Activated CD8-positive, alpha-beta T cell treated with anti-CD3 and anti-CD28 coated beads, Interleukin-2, amount 10 ng/mL, durations not matched to agents 7 days and 5 days (primary cell): ENCODE results near the gene CCDC57. TPM values are rescaled to one million over a fixed set of nuclear protein-coding genes. Genes with fewer than 3 reads are reported as not detected.
"Not testable (repeated sequence)": the region's sequence is repeated elsewhere in the genome, so short reads cannot be mapped to it uniquely, and the experiment has no call there.

Source experiments
- ATAC-seq: fragments of 150-1000 bp; cut with Tn5 transposase; one replicate; pipeline ENCODE4 v1.10.0; 2021; ENCODE audit warnings: moderate library complexity
- CTCF ChIA-PET: fragments of 350-600 bp; sonication (Branson Sonifier 250); formaldehyde crosslinking; loops from one replicate; lab custom pipeline; 2021; ENCODE audit warnings: antibody characterized with exemption; lab: Charles Lee
- POLR2A ChIA-PET: fragments of 350-600 bp; sonication (Branson Sonifier 250); formaldehyde crosslinking; loops from one replicate; lab custom pipeline; 2021; ENCODE audit warnings: antibody characterized with exemption; lab: Charles Lee
- DNase-seq: peaks from one replicate; pipeline ENCODE4 v3.0.0-alpha.2; 2020
- H3K27ac Mint-ChIP-seq: one replicate; pipeline ENCODE4 v1.8.0; 2021; ENCODE audit warnings: mild to moderate bottlenecking, mixed read lengths
- H3K27me3 Mint-ChIP-seq: one replicate; pipeline ENCODE4 v1.8.0; 2021; ENCODE audit warnings: low read depth, mixed read lengths
- H3K36me3 Mint-ChIP-seq: one replicate; pipeline ENCODE4 v1.8.0; 2021; ENCODE audit warnings: low read depth, mixed read lengths
- H3K4me1 Mint-ChIP-seq: one replicate; pipeline ENCODE4 v1.8.0; 2021; ENCODE audit warnings: low read depth, mixed read lengths
- H3K4me3 Mint-ChIP-seq: one replicate; pipeline ENCODE4 v1.8.0; 2021; ENCODE audit warnings: mild to moderate bottlenecking, mixed read lengths
- H3K9me3 Mint-ChIP-seq: one replicate; pipeline ENCODE4 v1.8.0; 2022; ENCODE audit warnings: mixed read lengths; ENCODE audit not compliant: insufficient read depth
- total RNA-seq, 2 experiments: library from RNA; stranded (reverse); gene quantifications; one replicate each; pipeline ENCODE4 v1.2.3, GENCODE V29; 2021

Gene CCDC57
- total RNA-seq, 2 experiments from 2014 or later = 78.3 to 84.7 TPM

- POLR2A ChIA-PET = no interaction called here
- peaks cover 37% of the 10 kb centered on the region for H3K4me1 Mint-ChIP-seq
Measured at GRCh38 chr17:82217530-82218204, 5.0 kb upstream of the CCDC57 start.

DNA sequence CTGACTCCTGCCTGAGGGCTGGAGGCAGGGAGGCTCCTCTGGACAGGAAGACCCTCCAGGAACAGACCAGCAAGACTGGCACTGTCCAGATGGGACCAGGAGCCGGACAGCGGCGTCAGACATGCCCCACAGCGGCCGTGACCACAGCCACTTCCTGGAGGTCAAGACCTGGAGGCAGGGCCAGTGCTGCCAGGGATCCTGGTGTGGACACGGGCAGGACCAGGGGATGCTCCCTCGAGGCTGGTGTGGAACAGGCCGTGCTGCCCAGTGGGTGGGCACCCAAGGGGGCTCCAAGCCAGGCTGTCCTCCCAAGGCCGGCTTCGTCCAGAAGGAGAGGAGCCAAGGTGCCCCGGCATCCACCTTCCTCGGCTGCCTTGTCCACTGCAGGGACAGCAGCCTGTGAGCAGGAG, 4.5 kb upstream of the CCDC57 start:
- DNase-seq = no peak
- H3K27me3 Mint-ChIP-seq = peaks cover 2% of the 10 kb centered on the region
- POLR2A ChIA-PET = no interaction called here
- no peak overlapping the region for H3K4me3 Mint-ChIP-seq
- peaks cover 37% of the 10 kb centered on the region for H3K4me1 Mint-ChIP-seq
- CTCF ChIA-PET = interaction anchor here (1.2 to 1.7 kb wide), 2 partner anchors 11 to 19 kb away, joined by 3 to 6 read pairs; no protein-coding TSS in a partner anchor
- ATAC-seq = no peak
- no peaks in the 10 kb centered on the region for H3K9me3 Mint-ChIP-seq
- peak overlapping the region; percentile 67 for H3K27ac Mint-ChIP-seq
- H3K36me3 Mint-ChIP-seq = no peaks in the 10 kb centered on the region

More at GRCh38 chr17:82217530-82218204, 5.0 kb upstream of the CCDC57 start:
- H3K9me3 Mint-ChIP-seq = no peaks in the 10 kb centered on the region
- CTCF ChIA-PET = interaction anchor here (1.2 kb wide), 1 partner anchor 19 kb away, joined by 3 read pairs; no protein-coding TSS in a partner anchor
- H3K4me3 Mint-ChIP-seq = no peak overlapping the region
- H3K36me3 Mint-ChIP-seq = no peaks in the 10 kb centered on the region
- no peak overlapping the region for H3K27ac Mint-ChIP-seq
- DNase-seq = no peak
- peaks cover 2% of the 10 kb centered on the region for H3K27me3 Mint-ChIP-seq
- ATAC-seq = no peak

DNA sequence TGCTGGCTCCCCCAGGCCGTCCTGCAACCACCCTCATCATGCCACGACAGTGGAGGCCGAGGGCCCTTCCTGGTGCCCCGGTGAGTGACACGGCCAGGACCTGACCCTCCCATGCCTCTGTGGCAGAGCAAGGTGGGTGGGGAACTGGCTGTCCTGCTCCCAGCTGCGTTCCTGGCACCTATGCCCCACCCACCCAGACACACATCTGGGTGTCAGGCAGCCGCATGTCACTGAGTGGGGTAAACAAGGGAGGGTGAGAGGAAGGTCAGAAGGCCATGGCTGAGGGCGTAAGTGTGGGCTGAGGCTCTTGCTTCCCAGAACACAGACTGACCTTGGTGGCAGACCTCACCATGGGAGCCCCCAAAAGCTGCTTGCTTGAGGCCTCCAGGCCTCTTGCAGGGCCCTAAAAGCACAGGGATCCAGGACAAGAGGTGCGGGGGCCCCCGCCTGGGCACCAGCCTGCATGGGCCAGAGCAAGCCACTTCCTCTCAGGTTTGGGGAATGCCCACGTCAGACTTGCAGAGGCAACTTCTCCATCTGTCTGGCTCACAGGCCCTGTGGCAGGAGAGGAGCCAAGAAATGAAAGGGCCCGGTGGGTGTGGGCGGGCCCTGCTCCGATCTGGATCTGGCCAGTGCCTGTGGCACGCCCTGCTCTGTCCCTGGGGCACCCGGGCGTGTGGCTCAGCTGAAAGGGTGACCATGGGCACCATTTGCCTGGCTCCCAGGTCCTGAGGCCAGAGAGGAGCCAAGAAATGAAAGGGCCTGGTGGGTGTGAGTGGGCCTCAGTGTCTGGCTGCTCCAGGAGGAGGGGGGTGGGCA, 3.9 kb upstream of the CCDC57 start:
- peak; percentile 20 for ATAC-seq
- Mint-ChIP-seq H3K27me3 (peaks cover 2% of the 10 kb centered on the region), H3K27ac (peak overlapping the region; percentile 67), H3K4me3 (no peak overlapping the region), H3K36me3 (no peaks in the 10 kb centered on the region), H3K9me3 (no peaks in the 10 kb centered on the region), H3K4me1 (peaks cover 41% of the 10 kb centered on the region)
- POLR2A ChIA-PET = interaction anchor here (0.8 kb wide), 2 partner anchors 11 to 15 kb away, joined by 3 to 5 read pairs; no protein-coding TSS in a partner anchor
- CTCF ChIA-PET = interaction anchor here (0.5 to 2.0 kb wide), 3 partner anchors 10 to 105 kb away, joined by 3 to 6 read pairs (median 5); no protein-coding TSS in a partner anchor
- no peak for DNase-seq

- Mint-ChIP-seq H3K4me1 (peaks cover 46% of the 10 kb centered on the region), H3K4me3 (no peak overlapping the region), H3K9me3 (no peaks in the 10 kb centered on the region), H3K36me3 (no peaks in the 10 kb centered on the region), H3K27ac (no peak overlapping the region), H3K27me3 (peaks cover 2% of the 10 kb centered on the region)
- CTCF ChIA-PET = interaction anchor here (0.5 to 2.0 kb wide), 3 partner anchors 10 to 105 kb away, joined by 3 to 6 read pairs (median 5); no protein-coding TSS in a partner anchor
- DNase-seq = no peak
- POLR2A ChIA-PET = interaction anchor here (0.8 kb wide), 2 partner anchors 10 to 15 kb away, joined by 3 to 5 read pairs; no protein-coding TSS in a partner anchor
- no peak for ATAC-seq
Measured at GRCh38 chr17:82215972-82216300, 3.3 kb upstream of the CCDC57 start.

- POLR2A ChIA-PET = interaction anchor here (0.8 to 1.4 kb wide), 3 partner anchors 9 to 14 kb away, joined by 3 to 5 read pairs (median 4); no protein-coding TSS in a partner anchor
- no peaks in the 10 kb centered on the region for H3K9me3 Mint-ChIP-seq
- H3K36me3 Mint-ChIP-seq = no peaks in the 10 kb centered on the region
- peaks cover 46% of the 10 kb centered on the region for H3K4me1 Mint-ChIP-seq
- no peak overlapping the region for H3K4me3 Mint-ChIP-seq
- no peak for DNase-seq
- H3K27ac Mint-ChIP-seq = peak overlapping the region; percentile 70
- H3K27me3 Mint-ChIP-seq = no peaks in the 10 kb centered on the region
- CTCF ChIA-PET = interaction anchor here (0.5 to 2.0 kb wide), 3 partner anchors 9 to 106 kb away, joined by 3 to 6 read pairs (median 5); no protein-coding TSS in a partner anchor
- no peak for ATAC-seq
Measured at GRCh38 chr17:82215095-82215971, 2.7 kb upstream of the CCDC57 start.

- ChIA-PET POLR2A (interaction anchor here (1.1 to 3.4 kb wide), 5 partner anchors 8 to 22 kb away, joined by 3 to 15 read pairs (median 5); partner anchors contain the start of gene SLC16A3), CTCF (interaction anchor here (0.8 kb wide), 1 partner anchor 27 kb away, joined by 3 read pairs; no protein-coding TSS in a partner anchor)
- DNase-seq (no peak), ATAC-seq (no peak)
- H3K4me3 Mint-ChIP-seq = peak overlapping the region; percentile 34
- no peaks in the 10 kb centered on the region for H3K36me3 Mint-ChIP-seq
- H3K4me1 Mint-ChIP-seq = peaks cover 50% of the 10 kb centered on the region
- no peaks in the 10 kb centered on the region for H3K9me3 Mint-ChIP-seq
- H3K27ac Mint-ChIP-seq = peak overlapping the region; percentile 54
- no peaks in the 10 kb centered on the region for H3K27me3 Mint-ChIP-seq
Measured at GRCh38 chr17:82214012-82214628, 1.5 kb upstream of the CCDC57 start.

GRCh38 chr17:82213251-82214011, 789 bp upstream of the CCDC57 start:
- Mint-ChIP-seq H3K36me3 (peaks cover 2% of the 10 kb centered on the region), H3K27ac (peak overlapping the region; percentile 80), H3K9me3 (no peaks in the 10 kb centered on the region), H3K4me1 (peaks cover 55% of the 10 kb centered on the region), H3K27me3 (no peaks in the 10 kb centered on the region), H3K4me3 (peak overlapping the region; percentile 68)
- DNase-seq = no peak
- peak; percentile 2 for ATAC-seq
- CTCF ChIA-PET = interaction anchor here (0.7 kb wide), 1 partner anchor 12 kb away, joined by 3 read pairs; no protein-coding TSS in a partner anchor
- POLR2A ChIA-PET = interaction anchor here (1.1 to 3.4 kb wide), 4 partner anchors 9 to 23 kb away, joined by 3 to 15 read pairs (median 5); partner anchors contain the start of gene SLC16A3

DNA sequence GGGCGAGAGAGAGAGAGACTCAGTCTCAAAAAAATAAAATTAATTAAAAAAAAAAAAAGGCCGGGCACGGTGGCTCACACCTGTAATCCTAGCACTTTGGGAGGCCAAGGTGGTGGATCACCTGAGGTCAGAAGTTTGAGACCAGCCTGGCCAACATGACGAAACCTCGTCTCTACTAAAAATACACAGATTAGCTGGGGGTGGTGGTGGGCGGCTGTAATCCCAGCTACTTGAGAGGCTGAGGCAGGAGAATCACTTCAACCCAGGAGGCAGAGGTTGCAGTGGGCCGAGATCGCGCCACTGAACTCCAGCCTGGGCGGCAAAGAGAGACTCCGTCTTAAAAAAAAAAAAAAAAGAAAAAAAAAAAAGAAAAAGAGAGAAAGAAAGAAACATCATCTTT, 2.0 kb downstream of the CCDC57 start:
- H3K36me3 Mint-ChIP-seq, ATAC-seq, CTCF ChIA-PET, DNase-seq, H3K4me3 Mint-ChIP-seq, H3K27me3 Mint-ChIP-seq, H3K9me3 Mint-ChIP-seq, H3K27ac Mint-ChIP-seq, POLR2A ChIA-PET: not testable (repeated sequence)
- H3K4me1 Mint-ChIP-seq = peaks cover 50% of the 10 kb centered on the region

- peak; percentile 76 for ATAC-seq
- Mint-ChIP-seq H3K27me3 (no peaks in the 10 kb centered on the region), H3K9me3 (no peaks in the 10 kb centered on the region), H3K4me1 (peaks cover 67% of the 10 kb centered on the region), H3K4me3 (peak overlapping the region; percentile 62), H3K36me3 (peaks cover 16% of the 10 kb centered on the region), H3K27ac (peak overlapping the region; percentile 96)
- ChIA-PET CTCF (interaction anchor here (0.7 to 3.6 kb wide), 23 partner anchors 8 to 280 kb away, joined by 3 to 22 read pairs (median 4); partner anchors contain the start of gene SLC16A3), POLR2A (interaction anchor here (0.5 to 1.5 kb wide), 7 partner anchors 9 to 125 kb away, joined by 3 to 5 read pairs (median 4); partner anchors contain the start of gene SLC16A3)
- DNase-seq = peak; percentile 90
Measured at GRCh38 chr17:82205720-82206508, 6.7 kb downstream of the CCDC57 start.
